ENCODE data around the gene NLRP13. TPM values are rescaled to one million over a fixed set of nuclear protein-coding genes. Genes with fewer than 3 reads are reported as not detected.

The NLRP13 gene
- total and polyA plus RNA-seq, 2 of the 8 experiments (the other 6 are each of a cell fraction or from before 2014, with no cell fraction given) = not detected

GRCh38 chr19:55939206-55939605 is 7.1 kb upstream of the NLRP13 start:
- Histone ChIP-seq H3K79me2 (ENCODE audit: control insufficient read depth in 1 of 2, insufficient read depth in 2 of 2, low read length in 2 of 2) (no peaks in the 10 kb centered on the region), H3K27ac (ENCODE audit: low read depth, low read length) (no peak overlapping the region), H3K14ac (ENCODE audit: insufficient read length) (no peak overlapping the region), H3K9me3 (ENCODE audit: insufficient read depth in 2 of 2, low read depth in 1 of 2, low read length in 1 of 2) (peaks cover 42 to 75% of the 10 kb centered on the region in 2 experiments), H2BK120ac (replicated peaks; ENCODE audit: low read depth, low read length) (no peak overlapping the region), H3K18ac (ENCODE audit: extremely low read depth, low read length) (no peak overlapping the region), H3K4me1 (replicated peaks in 1 of 4; ENCODE audit: control insufficient read depth in 3 of 4, insufficient read depth in 4 of 4, low read length in 3 of 4) (no peaks in the 10 kb centered on the region), H2AK5ac (ENCODE audit: low read depth, low read length) (no peak overlapping the region), H3K23ac (ENCODE audit: insufficient read length) (no peak overlapping the region), H2BK12ac (ENCODE audit: low read depth, low read length) (no peak overlapping the region), H4K20me1 (replicated peaks in 1 of 2; ENCODE audit: control insufficient read depth in 1 of 2, insufficient read depth in 2 of 2, low read length in 2 of 2) (no peaks in the 10 kb centered on the region), H4K8ac (ENCODE audit: extremely low read depth, insufficient read depth, low read length) (no peak overlapping the region), H2BK20ac (ENCODE audit: low read length) (no peak overlapping the region), H4K91ac (replicated peaks; ENCODE audit: insufficient read length, low read length) (no peak overlapping the region), H3K56ac (replicated peaks; ENCODE audit: insufficient read length, low read depth, low read length) (no peak overlapping the region), H3K36me3 (ENCODE audit: control insufficient read depth in 2 of 4, insufficient read depth in 4 of 4, low read length in 3 of 4) (no peaks in the 10 kb centered on the region), H4K5ac (ENCODE audit: insufficient read length, low read depth, low read length) (no peak overlapping the region), H2BK15ac (ENCODE audit: low read length) (no peak overlapping the region), H3K4me2 (ENCODE audit: insufficient read depth in 1 of 2, low read depth in 2 of 2, low read length in 2 of 2) (no peak overlapping the region), H3K27me3 (replicated peaks in 1 of 4; ENCODE audit: control insufficient read depth in 3 of 4, extremely low read depth in 1 of 4, insufficient read depth in 3 of 4, low read length in 3 of 4) (no peaks in the 10 kb centered on the region; a peak in 1 of 7 replicates), H3K79me1 (ENCODE audit: low read depth, low read length) (no peaks in the 10 kb centered on the region), H2AFZ (ENCODE audit: low read length) (no peak overlapping the region), H2BK5ac (ENCODE audit: low read depth, low read length) (no peak overlapping the region), H3K23me2 (ENCODE audit: low read depth, low read length) (no peaks in the 10 kb centered on the region), H3K4ac (replicated peaks; ENCODE audit: insufficient read length, low read depth, low read length) (no peak overlapping the region), H3K9ac (replicated peaks in 1 of 4; ENCODE audit: extremely low read depth in 1 of 4, low read depth in 3 of 4, low read length in 3 of 4) (no peak overlapping the region), H3K4me3 (ENCODE audit: extremely low read depth in 1 of 4, insufficient read depth in 2 of 4, low read depth in 3 of 4, low read length in 4 of 4) (no peak overlapping the region)
- 70% methylated on average over 7 of the region's 7 CpGs; no CpG with 5 or more reads in 1 of the 2 experiments for WGBS, 2 experiments (ENCODE audit: extremely low coverage in 1 of 2, insufficient coverage in 1 of 2, insufficient read length in 1 of 2, insufficient replicate concordance in 2 of 2, low coverage in 1 of 2, low lambda C conversion rate in 2 of 2, missing lambda C conversion rate in 1 of 2)
- DNase-seq (ENCODE audit: low read depth in 1 of 2, low spot score in 2 of 2) (no peak), FAIRE-seq (no peak)
- TF ChIP-seq EGR1 (IDR thresholded peaks at IDR 0.05; ENCODE audit: borderline replicate concordance, low read depth, low read length) (no peak), POLR2A (IDR thresholded peaks at IDR 0.05; ENCODE audit: control extremely low read depth in 1 of 2, low read depth in 2 of 2, low read length in 2 of 2) (no peak), CBX5 (IDR thresholded peaks at IDR 0.05; ENCODE audit: low read depth, low read length) (no peak)
- POLR2A ChIA-PET (ENCODE audit: partially characterized antibody) = no interaction called here
- CTCF ChIA-PET (ENCODE audit: partially characterized antibody) = interaction anchor here (1.2 kb wide), 1 partner anchor 11 kb away, joined by 3 read pairs; no protein-coding TSS in a partner anchor

Measured in H1 (cell line).